HG03565 (cell line): Measurements from ENCODE around the gene TPCN1.

Source experiments
- ATAC-seq: cut with Tn5 transposase; IDR thresholded peaks from one replicate; pipeline ENCODE4 v1.9.1; 2021; ENCODE audit warnings: mild to moderate bottlenecking, moderate library complexity; ENCODE audit not compliant: unreplicated experiment

TPCN1 gene

GRCh38 chr12:113239811-113240331 is 18.6 kb downstream of the TPCN1 start:
- no peak for ATAC-seq

- ATAC-seq, result no peak
Measured at GRCh38 chr12:113240395-113240794, 19.1 kb downstream of the TPCN1 start.

DNA sequence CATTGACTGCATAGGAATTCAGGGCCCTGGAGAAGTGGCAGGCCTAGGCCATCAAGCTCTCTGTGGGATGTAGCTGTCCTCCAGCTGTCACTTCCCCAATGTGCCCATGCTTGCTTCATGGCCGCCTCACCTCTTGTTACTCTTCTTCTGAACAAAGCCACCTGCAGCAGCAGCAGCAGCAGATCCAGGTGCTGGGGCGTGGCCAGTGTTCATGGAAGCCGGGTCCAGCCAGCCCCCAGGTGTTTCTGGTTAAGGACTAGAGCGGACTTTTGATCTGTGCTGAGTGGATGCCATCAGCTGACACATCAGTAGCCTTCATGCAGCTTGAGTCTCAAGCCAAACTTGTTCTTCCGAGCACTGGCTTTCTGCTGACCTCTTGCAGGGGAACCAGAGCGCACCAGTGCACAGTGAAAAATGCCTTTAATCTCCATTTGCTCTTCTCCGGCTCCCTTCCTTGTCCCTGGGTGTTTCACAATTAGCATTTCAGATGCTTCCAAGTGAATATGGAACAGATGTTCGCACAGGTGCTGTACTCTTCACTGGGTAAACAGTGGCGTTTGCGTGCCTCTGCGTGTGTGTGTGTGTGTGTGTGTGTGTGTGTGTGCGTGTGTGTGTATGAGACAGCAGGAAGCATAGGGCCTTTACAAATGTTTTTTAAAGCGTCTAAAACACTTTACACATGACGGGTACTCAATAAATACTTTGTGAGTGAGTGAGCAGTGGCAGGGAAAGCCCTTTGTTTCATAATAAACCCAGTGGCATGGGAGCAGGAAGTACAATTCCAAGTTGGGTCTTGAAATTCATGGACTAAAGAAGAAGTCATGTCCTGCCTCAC is 20.1 kb downstream of the TPCN1 start:
- ATAC-seq, result no peak

DNA sequence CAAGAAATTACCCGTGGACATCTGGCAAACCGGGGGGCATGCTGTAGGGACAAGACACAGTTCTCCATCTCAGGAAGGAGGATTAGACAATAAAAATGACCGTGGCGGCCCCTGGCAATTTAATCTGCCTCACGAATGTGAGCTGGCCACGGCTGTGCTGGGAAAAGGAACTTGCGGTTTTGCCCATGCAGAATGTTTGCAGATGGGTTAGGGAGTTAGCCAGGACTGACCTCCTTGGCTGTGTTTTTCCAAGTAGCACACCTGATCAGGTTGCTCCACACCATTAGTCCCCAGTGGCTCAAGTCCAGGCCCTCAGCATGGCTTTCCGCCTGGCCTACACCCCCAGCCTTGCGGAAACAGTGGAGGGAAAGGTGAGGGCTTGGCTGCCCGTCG is 20.8 kb downstream of the TPCN1 start:
- no peak for ATAC-seq

DNA sequence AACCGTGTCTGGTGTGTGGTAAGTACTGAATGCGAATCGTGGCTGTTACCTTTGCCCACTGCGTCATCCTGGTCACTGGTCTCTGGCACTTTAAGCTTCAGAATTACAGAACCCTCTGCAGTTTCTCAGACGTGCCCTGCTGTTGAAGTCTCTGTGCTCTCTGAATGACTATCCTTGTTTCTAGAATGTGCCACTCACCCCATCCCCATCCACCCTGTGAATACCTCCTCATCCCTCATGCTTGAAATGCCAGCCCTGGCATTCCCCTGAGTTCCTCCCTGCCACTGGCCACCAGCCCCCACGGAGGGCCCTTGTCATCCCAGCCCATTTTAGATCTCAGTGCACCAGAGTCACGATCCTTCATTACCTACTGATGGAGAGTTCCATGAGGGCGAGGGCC is 21.3 kb downstream of the TPCN1 start:
- ATAC-seq, result no peak

- no peak for ATAC-seq
Measured at GRCh38 chr12:113244047-113244460, 22.8 kb downstream of the TPCN1 start.

GRCh38 chr12:113244478-113244958 is 23.3 kb downstream of the TPCN1 start:
- ATAC-seq, result no peak

DNA sequence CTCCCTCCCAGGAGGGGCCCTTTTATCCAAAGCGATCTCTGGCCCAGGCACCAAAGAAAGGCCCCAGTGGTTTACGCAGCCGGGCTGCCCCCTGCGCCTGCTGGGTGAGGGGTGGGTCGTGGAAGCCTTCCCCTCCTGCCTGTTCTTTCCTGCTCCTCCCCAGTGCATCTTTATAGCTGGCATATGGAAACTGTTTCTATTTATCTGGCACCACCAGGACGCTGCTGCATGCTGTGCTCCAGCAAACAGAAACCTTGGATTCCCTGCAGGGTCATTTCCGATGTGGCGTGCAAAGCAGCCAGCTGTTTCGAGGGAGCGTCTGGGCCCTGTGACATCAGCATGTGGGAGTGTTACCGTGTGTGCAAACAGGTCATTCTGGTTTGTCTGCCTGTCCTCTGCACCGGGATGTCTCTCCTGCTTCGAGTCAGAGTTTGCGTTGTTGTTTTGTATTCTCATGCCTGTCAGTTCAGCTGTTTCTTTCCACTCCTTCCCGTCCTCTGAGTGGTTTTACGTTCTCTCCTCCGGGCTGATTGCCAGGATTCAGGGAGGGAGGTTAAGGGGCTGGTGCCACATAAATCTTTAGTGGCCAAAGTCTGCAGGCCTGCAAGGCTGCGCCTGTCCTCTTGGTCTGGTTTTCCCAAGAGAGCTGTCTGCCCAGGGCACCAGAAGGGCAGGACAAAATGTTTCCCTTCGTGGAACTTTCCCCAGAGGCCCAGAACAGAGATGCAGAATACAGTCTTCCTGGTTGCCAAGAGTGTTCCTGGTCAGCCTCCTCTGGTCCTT is 24.6 kb downstream of the TPCN1 start:
- ATAC-seq, result no peak

DNA sequence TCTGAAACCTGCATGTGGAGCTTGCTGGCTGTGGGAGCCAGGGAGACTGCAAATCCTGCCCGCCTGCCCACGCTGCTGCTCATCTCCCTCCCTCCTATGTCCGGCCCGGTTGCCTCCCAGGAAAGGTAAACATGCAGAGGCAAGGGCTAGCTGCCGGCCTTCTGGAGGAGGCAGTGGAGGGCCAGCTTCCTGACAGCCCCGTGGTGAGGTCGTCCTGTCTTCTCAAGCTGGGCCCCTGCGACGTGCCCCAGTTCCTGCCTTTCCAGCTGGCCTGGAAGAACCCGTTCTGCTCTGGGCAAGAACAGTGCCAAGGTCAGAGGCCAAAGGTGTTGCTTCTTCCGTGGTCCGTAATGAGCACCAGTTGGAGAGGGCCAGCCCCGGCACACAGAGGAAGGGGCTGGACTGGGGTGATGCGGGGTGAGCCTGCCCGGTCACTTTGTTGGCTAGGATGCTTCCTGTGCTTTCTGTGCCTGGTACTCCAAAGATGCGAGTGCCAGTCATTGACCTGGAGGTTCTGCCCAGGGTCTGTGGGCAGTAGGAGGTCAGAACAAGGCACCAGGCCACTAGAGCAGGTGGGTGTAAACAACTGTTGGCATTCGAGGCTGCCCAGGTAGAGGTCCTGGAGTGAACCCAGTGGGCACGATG is 25.3 kb downstream of the TPCN1 start:
- no peak for ATAC-seq

- no peak for ATAC-seq
Measured at GRCh38 chr12:113247123-113248050, 26.1 kb downstream of the TPCN1 start.

DNA sequence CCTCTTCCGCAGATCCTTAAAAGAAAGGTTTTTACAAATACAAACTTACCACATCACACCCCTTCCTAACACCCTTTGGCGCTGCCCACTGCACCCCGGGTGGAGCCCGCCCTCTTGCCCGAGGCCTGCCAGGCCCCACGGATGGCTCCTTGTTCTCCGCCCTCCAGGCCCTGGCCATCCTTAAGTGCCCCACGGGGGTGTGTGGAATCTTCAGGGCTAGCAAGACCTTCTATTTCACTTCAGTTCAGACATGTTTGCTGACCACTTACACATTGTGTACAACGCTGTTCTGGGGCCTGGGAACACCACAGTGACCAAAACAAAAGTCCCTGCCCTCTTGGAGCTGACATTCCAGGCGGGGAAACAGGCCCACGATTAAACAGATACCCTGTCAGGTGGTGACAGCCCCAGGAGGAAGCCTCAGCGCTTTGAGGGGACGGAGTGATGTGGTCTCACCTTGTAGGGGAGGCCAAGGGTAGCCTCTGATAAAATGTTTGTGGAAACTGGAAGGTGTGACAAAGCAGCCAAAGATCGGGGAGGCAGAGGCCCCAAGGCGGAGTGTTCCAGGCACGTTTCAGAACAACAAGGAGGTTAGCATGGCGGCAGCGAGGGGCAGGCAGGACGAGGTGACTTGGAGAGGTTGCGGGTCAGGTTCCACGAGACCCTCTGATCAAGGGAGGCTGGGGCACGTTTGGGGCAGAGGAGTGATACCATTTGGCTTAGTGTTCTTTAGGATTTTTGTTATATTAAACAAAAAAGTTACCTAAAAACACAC is 27.0 kb downstream of the TPCN1 start:
- ATAC-seq, result no peak

- ATAC-seq, result no peak
Measured at GRCh38 chr12:113248842-113249435, 27.7 kb downstream of the TPCN1 start.

- ATAC-seq, result no peak
Measured at GRCh38 chr12:113249546-113249945, 28.3 kb downstream of the TPCN1 start.

DNA sequence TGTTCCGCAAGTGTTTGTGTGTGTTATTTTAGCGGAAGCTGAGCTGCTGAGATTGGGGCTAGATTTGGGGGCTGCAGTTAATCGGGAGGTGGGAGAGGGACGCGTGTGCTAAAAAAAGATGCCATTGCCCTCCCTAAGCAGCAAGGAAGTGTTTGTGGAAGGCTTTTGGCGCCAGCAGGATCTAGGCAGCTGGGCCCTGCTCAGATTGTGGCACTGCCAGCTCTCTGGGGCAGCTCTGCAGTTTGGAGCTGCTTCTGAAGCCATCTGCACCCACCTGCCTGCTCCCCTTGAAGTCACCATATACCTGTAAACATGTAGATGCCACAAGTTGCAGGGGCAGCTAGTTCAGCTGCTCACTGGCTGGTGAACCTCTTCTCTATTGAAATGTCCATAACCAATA is 28.8 kb downstream of the TPCN1 start:
- ATAC-seq, result no peak

DNA sequence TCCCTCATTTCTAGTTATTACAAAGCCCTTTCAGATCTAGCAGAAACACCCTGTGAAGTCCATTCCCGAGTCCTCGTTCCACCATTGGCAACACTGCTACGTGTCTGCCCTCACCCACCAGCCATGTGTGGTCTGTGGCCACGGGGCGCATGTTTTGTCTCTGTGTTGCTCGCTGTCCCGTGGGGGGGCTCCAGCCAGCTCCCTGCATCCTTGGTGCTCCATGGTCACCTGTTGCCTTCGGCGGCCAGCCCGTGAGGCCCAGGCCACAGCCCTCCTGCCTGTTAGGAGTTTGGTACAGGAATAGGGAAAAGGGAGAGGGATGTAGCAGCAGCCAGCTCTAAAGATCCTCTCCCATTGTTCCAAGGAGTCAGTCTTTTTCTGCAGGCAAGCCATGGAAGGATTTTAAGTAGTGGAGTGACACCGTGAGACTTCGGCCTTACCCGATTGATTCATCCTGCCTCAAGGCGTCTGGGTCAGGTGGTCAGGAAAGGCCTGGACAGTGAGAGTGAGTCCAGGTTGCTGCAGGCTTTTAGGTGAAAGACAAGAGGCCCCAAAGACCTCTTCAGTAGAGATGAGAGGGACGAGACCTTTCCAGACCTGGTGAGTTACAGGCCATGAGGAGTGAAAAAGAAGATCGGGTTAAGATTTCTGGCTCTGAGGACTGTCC is 30.3 kb downstream of the TPCN1 start:
- ATAC-seq, result no peak

DNA sequence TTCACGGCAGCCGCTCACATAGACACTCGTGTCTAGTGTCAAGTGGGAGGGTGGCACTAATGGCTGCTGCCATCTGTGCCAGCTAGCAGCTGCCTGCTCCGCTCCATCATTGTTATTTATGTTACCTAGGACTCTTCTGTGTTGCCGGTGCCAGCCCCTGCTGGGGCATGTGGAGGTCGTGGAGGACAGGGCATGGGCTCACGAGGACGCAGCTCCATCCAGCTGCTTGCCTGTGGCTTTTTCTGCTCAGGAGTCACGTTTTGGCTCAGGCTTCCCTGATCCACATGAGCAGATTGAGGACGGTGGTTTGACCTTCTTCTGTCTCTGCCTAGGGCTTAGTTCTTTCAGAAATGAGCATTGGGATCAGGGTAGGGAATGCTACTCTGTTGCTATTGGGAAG is 31.2 kb downstream of the TPCN1 start:
- ATAC-seq, result no peak

DNA sequence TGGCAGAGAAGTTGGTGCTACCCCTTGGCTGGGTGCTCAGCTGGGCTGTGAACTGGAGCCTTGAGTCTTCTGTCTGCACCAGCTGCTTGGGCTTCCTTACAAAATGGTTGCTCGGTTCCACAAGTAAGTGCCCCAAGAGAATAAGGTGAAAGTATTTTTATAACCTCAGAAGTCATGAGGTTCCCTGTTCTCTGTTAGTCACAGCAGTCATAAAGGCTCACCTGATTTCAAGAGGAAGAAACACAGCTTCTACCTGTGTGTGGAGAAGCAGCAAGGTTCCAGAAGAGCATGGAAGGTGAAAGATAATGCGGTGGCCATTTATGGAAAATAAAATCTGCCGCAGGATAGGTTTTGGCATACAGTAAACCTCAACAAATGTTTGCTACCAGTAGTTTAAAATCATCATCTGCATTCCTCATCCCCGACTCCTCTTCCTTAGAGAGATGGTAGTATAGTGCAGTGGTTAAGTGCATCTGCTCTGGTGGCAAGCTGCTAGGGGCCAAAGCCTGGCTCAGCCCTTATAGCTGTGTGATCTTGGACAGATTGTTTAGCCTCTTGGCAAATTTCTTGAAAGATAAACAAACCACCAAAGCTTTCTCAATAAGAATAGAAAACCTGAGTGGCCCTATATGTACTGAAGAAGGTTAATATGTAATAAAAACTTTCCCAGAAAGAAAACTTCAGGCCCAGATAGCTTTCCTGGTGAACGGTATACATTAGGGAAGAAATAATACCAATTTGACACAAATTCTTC is 32.4 kb downstream of the TPCN1 start:
- ATAC-seq, result no peak

GRCh38 chr12:113254298-113254697 is 33.0 kb downstream of the TPCN1 start:
- no peak for ATAC-seq
